ENCODE data around the gene DMPK.

Gene DMPK

DNA sequence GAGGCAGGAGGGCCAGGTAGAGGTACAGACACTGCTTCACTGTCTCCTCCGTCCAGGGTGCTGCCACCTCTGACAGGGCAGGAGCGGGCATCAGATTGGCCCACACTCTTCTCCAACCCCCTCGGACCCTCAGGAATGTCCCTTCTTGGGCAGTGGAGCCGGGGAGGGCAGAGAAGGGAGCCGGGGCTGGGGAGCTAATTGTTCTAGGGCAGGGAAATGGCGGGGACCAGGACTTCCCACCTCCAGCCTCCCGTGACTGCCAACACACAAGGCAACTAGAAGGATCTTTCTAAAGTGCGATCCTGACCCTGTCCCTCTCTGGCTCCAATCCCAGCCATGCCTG, 42.9 kb upstream of the DMPK start:
- in situ Hi-C loops (cut with HindIII; ENCODE audit: low sequenced_read_pairs), result no loop called here
- DNase-seq (ENCODE audit: low read depth, low spot score), result no peak
- no peak overlapping the region for H3K4me3 ChIP-seq (ENCODE audit: low read depth, low read length)
- TF ChIP-seq, protein P1, sequence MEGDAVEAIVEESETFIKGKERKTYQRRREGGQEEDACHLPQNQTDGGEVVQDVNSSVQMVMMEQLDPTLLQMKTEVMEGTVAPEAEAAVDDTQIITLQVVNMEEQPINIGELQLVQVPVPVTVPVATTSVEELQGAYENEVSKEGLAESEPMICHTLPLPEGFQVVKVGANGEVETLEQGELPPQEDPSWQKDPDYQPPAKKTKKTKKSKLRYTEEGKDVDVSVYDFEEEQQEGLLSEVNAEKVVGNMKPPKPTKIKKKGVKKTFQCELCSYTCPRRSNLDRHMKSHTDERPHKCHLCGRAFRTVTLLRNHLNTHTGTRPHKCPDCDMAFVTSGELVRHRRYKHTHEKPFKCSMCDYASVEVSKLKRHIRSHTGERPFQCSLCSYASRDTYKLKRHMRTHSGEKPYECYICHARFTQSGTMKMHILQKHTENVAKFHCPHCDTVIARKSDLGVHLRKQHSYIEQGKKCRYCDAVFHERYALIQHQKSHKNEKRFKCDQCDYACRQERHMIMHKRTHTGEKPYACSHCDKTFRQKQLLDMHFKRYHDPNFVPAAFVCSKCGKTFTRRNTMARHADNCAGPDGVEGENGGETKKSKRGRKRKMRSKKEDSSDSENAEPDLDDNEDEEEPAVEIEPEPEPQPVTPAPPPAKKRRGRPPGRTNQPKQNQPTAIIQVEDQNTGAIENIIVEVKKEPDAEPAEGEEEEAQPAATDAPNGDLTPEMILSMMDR (IDR thresholded peaks at IDR 0.05; ENCODE audit: low read depth, low read length), result no peak

GRCh38 chr19:45824531-45825262, 42.4 kb upstream of the DMPK start:
- TF ChIP-seq, protein P1 (IDR thresholded peaks at IDR 0.05; ENCODE audit: low read depth, low read length), result no peak
- H3K4me3 ChIP-seq (ENCODE audit: low read depth, low read length), result no peak overlapping the region
- in situ Hi-C loops (cut with HindIII; ENCODE audit: low sequenced_read_pairs), result no loop called here
- DNase-seq (ENCODE audit: low read depth, low spot score), result no peak

DNA sequence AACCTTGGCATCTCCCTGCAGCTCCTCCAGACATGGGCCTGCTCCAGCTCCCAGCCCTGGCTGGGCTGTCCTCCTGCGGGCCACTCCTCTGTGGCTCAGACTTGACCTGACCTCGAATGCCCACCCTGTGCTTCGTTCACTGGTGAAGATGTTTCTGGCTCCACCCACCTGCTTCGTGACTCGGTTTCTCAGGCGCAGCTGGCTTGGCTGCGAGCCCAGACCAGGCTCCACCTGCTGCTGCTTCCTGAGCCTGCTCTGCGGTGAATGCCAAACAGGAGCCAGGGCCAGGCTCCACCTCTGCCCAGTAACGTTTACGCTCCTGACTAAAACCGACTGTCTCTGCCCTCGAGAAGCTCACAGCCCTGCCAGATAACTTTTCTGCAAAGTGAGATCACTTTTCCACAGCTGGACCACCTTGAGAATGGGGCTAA, 41.8 kb upstream of the DMPK start:
- in situ Hi-C loops (cut with HindIII; ENCODE audit: low sequenced_read_pairs), result no loop called here
- TF ChIP-seq, protein P1 (IDR thresholded peaks at IDR 0.05; ENCODE audit: low read depth, low read length), result no peak
- DNase-seq (ENCODE audit: low read depth, low spot score), result no peak
- H3K4me3 ChIP-seq (ENCODE audit: low read depth, low read length), result no peak overlapping the region

- in situ Hi-C loops (cut with HindIII; ENCODE audit: low sequenced_read_pairs), result no loop called here
- DNase-seq (ENCODE audit: low read depth, low spot score), result no peak
- TF ChIP-seq, protein P1 (IDR thresholded peaks at IDR 0.05; ENCODE audit: low read depth, low read length), result no peak
- no peak overlapping the region for H3K4me3 ChIP-seq (ENCODE audit: low read depth, low read length)
These were observed 40.9 kb upstream of the DMPK start for GRCh38 chr19:45823182-45823581.

- in situ Hi-C loops (cut with HindIII; ENCODE audit: low sequenced_read_pairs), result no loop called here
- no peak overlapping the region for H3K4me3 ChIP-seq (ENCODE audit: low read depth, low read length)
- TF ChIP-seq, protein P1 (IDR thresholded peaks at IDR 0.05; ENCODE audit: low read depth, low read length), result no peak
- DNase-seq (ENCODE audit: low read depth, low spot score), result no peak
These were observed 40.4 kb upstream of the DMPK start for GRCh38 chr19:45822716-45823115.

- in situ Hi-C loops (cut with HindIII; ENCODE audit: low sequenced_read_pairs), result no loop called here
- no peak for DNase-seq (ENCODE audit: low read depth, low spot score)
- no peak overlapping the region for H3K4me3 ChIP-seq (ENCODE audit: low read depth, low read length)
- TF ChIP-seq, protein P1 (IDR thresholded peaks at IDR 0.05; ENCODE audit: low read depth, low read length), result no peak
These were observed 39.3 kb upstream of the DMPK start for GRCh38 chr19:45821570-45821969.
